ENCODE results near the gene KLHL29.

DNA sequence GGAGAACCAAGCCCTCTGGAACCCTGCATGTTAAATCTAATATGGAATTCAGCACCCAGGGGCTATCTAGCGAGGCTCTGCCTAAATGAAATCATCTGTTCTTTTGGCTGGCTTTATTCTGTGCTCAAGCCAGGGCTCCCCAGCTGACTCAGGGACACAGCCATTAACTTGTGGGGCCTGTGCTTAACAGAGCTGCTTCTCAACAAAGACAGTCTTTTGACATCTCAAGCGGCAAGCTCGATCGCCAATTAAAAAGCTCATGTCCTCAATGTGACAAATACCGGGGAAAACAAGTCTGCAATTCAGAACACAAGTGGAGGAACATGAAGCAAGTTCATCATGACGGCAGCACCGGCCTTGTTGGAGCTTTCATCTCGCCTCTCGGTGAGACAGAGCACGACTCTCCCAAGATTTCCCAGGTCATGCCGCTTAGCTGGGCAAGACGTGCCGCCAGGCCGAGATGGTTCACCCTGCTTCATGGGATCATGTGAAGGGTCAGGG, 64.9 kb downstream of the KLHL29 start:
- TF ChIP-seq, protein P1, sequence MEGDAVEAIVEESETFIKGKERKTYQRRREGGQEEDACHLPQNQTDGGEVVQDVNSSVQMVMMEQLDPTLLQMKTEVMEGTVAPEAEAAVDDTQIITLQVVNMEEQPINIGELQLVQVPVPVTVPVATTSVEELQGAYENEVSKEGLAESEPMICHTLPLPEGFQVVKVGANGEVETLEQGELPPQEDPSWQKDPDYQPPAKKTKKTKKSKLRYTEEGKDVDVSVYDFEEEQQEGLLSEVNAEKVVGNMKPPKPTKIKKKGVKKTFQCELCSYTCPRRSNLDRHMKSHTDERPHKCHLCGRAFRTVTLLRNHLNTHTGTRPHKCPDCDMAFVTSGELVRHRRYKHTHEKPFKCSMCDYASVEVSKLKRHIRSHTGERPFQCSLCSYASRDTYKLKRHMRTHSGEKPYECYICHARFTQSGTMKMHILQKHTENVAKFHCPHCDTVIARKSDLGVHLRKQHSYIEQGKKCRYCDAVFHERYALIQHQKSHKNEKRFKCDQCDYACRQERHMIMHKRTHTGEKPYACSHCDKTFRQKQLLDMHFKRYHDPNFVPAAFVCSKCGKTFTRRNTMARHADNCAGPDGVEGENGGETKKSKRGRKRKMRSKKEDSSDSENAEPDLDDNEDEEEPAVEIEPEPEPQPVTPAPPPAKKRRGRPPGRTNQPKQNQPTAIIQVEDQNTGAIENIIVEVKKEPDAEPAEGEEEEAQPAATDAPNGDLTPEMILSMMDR (conservative IDR thresholded peaks at IDR 0.05; ENCODE audit: low read length): no peak
- TF ChIP-seq EZH2phosphoT487 (IDR thresholded peaks at IDR 0.05; ENCODE audit: borderline replicate concordance): no peak

All from Loucy (cell line).